ENCODE results near the gene TSPEAR.
A peak's percentile ranks its signal among the peaks of the same experiment; 100 is the strongest.
"Not testable (repeated sequence)": the region's sequence is repeated elsewhere in the genome, so short reads cannot be mapped to it uniquely, and the experiment has no call there.

TSPEAR gene

DNA sequence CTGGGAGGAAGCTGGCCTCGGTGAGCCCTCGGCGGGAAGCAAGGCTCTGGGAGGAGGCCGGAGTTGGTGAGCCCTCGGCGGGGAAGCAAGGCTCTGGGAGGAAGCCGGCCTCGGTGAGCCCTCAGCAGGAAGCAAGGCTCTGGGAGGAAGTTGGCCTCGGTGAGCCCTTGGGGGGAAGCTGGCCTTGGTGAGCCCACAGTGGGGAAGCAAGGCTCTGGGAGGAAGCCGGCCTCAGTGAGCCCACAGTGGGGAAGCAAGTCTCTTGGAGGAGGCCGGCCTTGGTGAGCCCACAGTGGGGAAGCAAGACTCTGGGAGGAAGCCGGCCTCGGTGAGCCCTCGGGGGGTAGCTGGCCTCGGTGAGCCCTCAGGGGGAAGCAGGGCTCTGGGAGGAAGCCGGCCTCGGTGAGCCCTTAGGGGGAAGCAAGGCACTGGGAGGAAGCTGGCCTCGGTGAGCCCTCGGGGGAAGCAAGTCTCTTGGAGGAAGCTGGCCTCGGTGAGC is 207.4 kb downstream of the TSPEAR start:
- Histone ChIP-seq H3K27me3 (ENCODE audit: control insufficient read depth in 1 of 2, insufficient read depth in 2 of 2, low read length in 2 of 2) (peaks cover 0 to 4% of the 10 kb centered on the region in 2 donors), H3K27ac (ENCODE audit: low read depth, low read length) (no peak overlapping the region), H3K4me1 (ENCODE audit: control insufficient read depth in 1 of 2, insufficient read depth in 2 of 2, low read length in 2 of 2) (peaks cover 3 to 6% of the 10 kb centered on the region in 2 donors), H3K4me3 (ENCODE audit: low read depth in 1 of 2, low read length in 2 of 2) (no peak overlapping the region), H3K9me3 (ENCODE audit: control insufficient read depth in 1 of 2, low read length in 2 of 2) (no peaks in the 10 kb centered on the region), H3K36me3 (ENCODE audit: control insufficient read depth in 1 of 2, insufficient read depth in 2 of 2, low read length in 2 of 2) (no peaks in the 10 kb centered on the region), H3K9ac (ENCODE audit: low read depth in 1 of 2, low read length in 2 of 2) (no peak overlapping the region)

DNA sequence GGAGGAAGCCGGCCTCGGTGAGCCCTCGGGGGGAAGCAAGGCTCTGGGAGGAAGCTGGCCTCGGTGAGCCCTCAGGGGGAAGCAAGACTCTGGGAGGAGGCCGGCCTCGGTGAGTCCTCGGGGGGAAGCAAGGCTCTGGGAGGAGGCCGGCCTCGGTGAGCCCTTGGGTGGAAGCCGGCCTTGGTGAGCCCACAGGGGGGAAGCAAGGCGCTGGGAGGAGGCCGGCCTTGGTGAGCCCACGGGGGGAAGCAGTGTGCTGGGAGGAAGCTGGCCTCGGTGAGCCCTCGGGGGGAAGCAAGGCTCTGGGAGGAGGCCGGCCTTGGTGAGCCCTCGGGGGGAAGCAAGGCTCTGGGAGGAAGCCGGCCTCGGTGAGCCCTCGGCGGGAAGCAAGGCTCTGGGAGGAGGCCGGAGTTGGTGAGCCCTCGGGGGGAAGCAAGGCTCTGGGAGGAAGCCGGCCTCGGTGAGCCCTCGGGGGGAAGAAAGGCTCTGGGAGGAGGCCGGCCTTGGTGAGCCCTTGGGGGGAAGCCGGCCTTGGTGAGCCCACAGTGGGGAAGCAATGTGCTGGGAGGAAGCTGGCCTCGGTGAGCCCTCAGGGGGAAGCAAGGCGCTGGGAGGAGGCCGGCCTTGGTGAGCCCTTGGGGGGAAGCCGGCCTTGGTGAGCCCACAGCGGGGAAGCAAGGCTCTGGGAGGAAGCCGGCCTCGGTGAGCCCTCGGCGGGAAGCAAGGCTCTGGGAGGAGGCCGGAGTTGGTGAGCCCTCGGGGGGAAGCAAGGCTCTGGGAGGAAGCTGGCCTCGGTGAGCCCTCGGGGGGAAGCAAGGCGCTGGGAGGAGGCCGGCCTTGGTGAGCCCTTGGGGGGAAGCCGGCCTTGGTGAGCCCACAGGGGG is 208.1 kb downstream of the TSPEAR start:
- H3K9ac ChIP-seq (ENCODE audit: low read depth in 1 of 2, low read length in 2 of 2); H3K4me3 ChIP-seq (ENCODE audit: low read depth in 1 of 2, low read length in 2 of 2); H3K9me3 ChIP-seq (ENCODE audit: control insufficient read depth in 1 of 2, low read length in 2 of 2); H3K36me3 ChIP-seq (ENCODE audit: control insufficient read depth in 1 of 2, insufficient read depth in 2 of 2, low read length in 2 of 2); H3K27me3 ChIP-seq (ENCODE audit: control insufficient read depth in 1 of 2, insufficient read depth in 2 of 2, low read length in 2 of 2); H3K27ac ChIP-seq (ENCODE audit: low read depth, low read length): not testable (repeated sequence)
- H3K4me1 ChIP-seq (ENCODE audit: control insufficient read depth in 1 of 2, insufficient read depth in 2 of 2, low read length in 2 of 2): peaks cover 8 to 14% of the 10 kb centered on the region in 2 donors

DNA sequence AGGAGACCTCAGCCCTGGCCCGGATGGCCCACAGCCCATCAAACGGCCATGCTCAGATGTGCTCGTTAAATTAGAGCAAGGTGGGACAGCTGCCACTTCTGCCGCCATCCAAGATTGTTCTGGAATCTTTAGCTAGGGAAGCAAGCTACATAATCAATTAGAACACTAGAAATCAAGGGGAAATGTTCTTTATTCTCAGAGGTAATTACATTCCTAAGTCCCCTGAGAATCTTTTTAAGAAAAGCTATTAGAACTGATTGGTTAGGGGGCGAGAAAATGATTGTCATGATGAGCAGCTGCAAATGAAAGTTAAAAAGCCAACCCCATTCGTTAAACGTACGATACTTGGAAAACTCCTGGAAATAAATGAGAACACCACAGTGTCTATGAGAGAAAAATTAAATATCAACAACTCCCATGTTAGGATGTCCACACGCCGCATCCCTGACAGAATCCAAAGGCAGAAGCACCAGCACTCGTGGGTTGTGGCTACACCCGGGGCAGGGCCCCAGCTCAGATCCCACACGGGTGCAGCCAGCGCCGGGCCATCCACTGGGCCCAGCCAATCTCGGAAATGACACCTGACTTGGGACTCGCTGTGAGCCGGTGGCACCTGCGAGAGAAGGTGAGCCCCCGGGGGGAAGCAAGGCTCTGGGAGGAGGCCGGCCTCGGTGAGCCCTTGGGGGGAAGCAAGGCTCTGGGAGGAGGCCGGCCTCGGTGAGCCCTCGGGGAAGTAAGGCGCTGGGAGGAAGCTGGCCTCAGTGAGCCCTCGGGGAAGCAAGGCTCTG is 209.0 kb downstream of the TSPEAR start:
- no peaks in the 10 kb centered on the region for H3K27me3 ChIP-seq (ENCODE audit: control insufficient read depth in 1 of 2, insufficient read depth in 2 of 2, low read length in 2 of 2)
- H3K4me1 ChIP-seq (ENCODE audit: control insufficient read depth in 1 of 2, insufficient read depth in 2 of 2, low read length in 2 of 2): peaks cover 11 to 18% of the 10 kb centered on the region in 2 donors
- H3K36me3 ChIP-seq (ENCODE audit: control insufficient read depth in 1 of 2, insufficient read depth in 2 of 2, low read length in 2 of 2): no peaks in the 10 kb centered on the region
- H3K4me3 ChIP-seq (ENCODE audit: low read depth in 1 of 2, low read length in 2 of 2): no peak overlapping the region
- no peaks in the 10 kb centered on the region for H3K9me3 ChIP-seq (ENCODE audit: control insufficient read depth in 1 of 2, low read length in 2 of 2)
- no peak overlapping the region for H3K9ac ChIP-seq (ENCODE audit: low read depth in 1 of 2, low read length in 2 of 2)
- no peak overlapping the region for H3K27ac ChIP-seq (ENCODE audit: low read depth, low read length)

GRCh38 chr21:44500111-44500510 is 211.3 kb downstream of the TSPEAR start:
- Histone ChIP-seq H3K27me3 (ENCODE audit: control insufficient read depth in 1 of 2, insufficient read depth in 2 of 2, low read length in 2 of 2) (no peaks in the 10 kb centered on the region), H3K9ac (ENCODE audit: low read depth in 1 of 2, low read length in 2 of 2) (no peak overlapping the region)

DNA sequence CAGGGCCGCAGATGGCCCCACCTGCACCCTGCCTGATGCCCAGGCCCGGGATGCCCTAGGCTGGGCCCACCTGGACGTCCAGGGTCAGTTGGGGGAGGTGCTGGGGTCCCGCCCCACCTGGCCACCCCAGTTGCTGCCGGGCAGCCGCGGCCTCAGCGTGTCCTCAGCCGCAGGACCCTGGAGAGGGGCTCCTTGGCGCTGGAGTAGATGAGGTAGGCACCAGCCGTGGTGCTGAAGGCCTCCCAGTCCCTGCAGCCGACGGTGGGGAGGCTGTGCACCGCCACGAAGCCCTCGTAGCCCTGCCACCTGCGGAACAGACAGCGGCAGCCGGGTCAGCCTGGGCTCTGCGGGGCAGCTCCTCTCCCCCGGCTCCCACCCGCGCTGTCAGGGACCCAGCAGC is 211.7 kb downstream of the TSPEAR start:
- Histone ChIP-seq H3K9me3 (ENCODE audit: control insufficient read depth in 1 of 2, low read length in 2 of 2) (no peaks in the 10 kb centered on the region), H3K27me3 (ENCODE audit: control insufficient read depth in 1 of 2, insufficient read depth in 2 of 2, low read length in 2 of 2) (no peaks in the 10 kb centered on the region)

More at GRCh38 chr21:44500111-44500510, 211.3 kb downstream of the TSPEAR start:
- H3K9me3 ChIP-seq (ENCODE audit: control insufficient read depth in 1 of 2, low read length in 2 of 2): no peaks in the 10 kb centered on the region
- H3K27ac ChIP-seq (ENCODE audit: low read depth, low read length): no peak overlapping the region
- no peak overlapping the region for H3K4me3 ChIP-seq (ENCODE audit: low read depth in 1 of 2, low read length in 2 of 2)
- peaks cover 11 to 18% of the 10 kb centered on the region in 2 donors for H3K4me1 ChIP-seq (ENCODE audit: control insufficient read depth in 1 of 2, insufficient read depth in 2 of 2, low read length in 2 of 2)
- no peaks in the 10 kb centered on the region for H3K36me3 ChIP-seq (ENCODE audit: control insufficient read depth in 1 of 2, insufficient read depth in 2 of 2, low read length in 2 of 2)

GRCh38 chr21:44499211-44499560 is 212.2 kb downstream of the TSPEAR start:
- Histone ChIP-seq H3K4me3 (ENCODE audit: low read depth in 1 of 2, low read length in 2 of 2) (no peak overlapping the region), H3K27ac (ENCODE audit: low read depth, low read length) (no peak overlapping the region), H3K4me1 (ENCODE audit: control insufficient read depth in 1 of 2, insufficient read depth in 2 of 2, low read length in 2 of 2) (peaks cover 11 to 18% of the 10 kb centered on the region in 2 donors), H3K27me3 (ENCODE audit: control insufficient read depth in 1 of 2, insufficient read depth in 2 of 2, low read length in 2 of 2) (no peaks in the 10 kb centered on the region), H3K36me3 (ENCODE audit: control insufficient read depth in 1 of 2, insufficient read depth in 2 of 2, low read length in 2 of 2) (no peaks in the 10 kb centered on the region), H3K9ac (ENCODE audit: low read depth in 1 of 2, low read length in 2 of 2) (no peak overlapping the region), H3K9me3 (ENCODE audit: control insufficient read depth in 1 of 2, low read length in 2 of 2) (no peaks in the 10 kb centered on the region)

More for the DNA sequence above, 211.7 kb downstream of the TSPEAR start:
- Histone ChIP-seq H3K27ac (ENCODE audit: low read depth, low read length) (no peak overlapping the region), H3K4me3 (ENCODE audit: low read depth in 1 of 2, low read length in 2 of 2) (no peak overlapping the region), H3K36me3 (ENCODE audit: control insufficient read depth in 1 of 2, insufficient read depth in 2 of 2, low read length in 2 of 2) (no peaks in the 10 kb centered on the region), H3K9ac (ENCODE audit: low read depth in 1 of 2, low read length in 2 of 2) (no peak overlapping the region), H3K4me1 (ENCODE audit: control insufficient read depth in 1 of 2, insufficient read depth in 2 of 2, low read length in 2 of 2) (peaks cover 11 to 18% of the 10 kb centered on the region in 2 donors)

- H3K4me3 ChIP-seq (ENCODE audit: low read depth in 1 of 2, low read length in 2 of 2): peak overlapping the region in 1 of 2 donors; percentile 13
- H3K9me3 ChIP-seq (ENCODE audit: control insufficient read depth in 1 of 2, low read length in 2 of 2): peaks cover under 1 to 2% of the 10 kb centered on the region in 2 donors
- peaks cover 11 to 18% of the 10 kb centered on the region in 2 donors for H3K4me1 ChIP-seq (ENCODE audit: control insufficient read depth in 1 of 2, insufficient read depth in 2 of 2, low read length in 2 of 2)
- H3K27me3 ChIP-seq (ENCODE audit: control insufficient read depth in 1 of 2, insufficient read depth in 2 of 2, low read length in 2 of 2): no peaks in the 10 kb centered on the region
- H3K9ac ChIP-seq (ENCODE audit: low read depth in 1 of 2, low read length in 2 of 2): no peak overlapping the region
- no peak overlapping the region for H3K27ac ChIP-seq (ENCODE audit: low read depth, low read length)
- no peaks in the 10 kb centered on the region for H3K36me3 ChIP-seq (ENCODE audit: control insufficient read depth in 1 of 2, insufficient read depth in 2 of 2, low read length in 2 of 2)
Observed at GRCh38 chr21:44498280-44499210, 212.8 kb downstream of the TSPEAR start.

DNA sequence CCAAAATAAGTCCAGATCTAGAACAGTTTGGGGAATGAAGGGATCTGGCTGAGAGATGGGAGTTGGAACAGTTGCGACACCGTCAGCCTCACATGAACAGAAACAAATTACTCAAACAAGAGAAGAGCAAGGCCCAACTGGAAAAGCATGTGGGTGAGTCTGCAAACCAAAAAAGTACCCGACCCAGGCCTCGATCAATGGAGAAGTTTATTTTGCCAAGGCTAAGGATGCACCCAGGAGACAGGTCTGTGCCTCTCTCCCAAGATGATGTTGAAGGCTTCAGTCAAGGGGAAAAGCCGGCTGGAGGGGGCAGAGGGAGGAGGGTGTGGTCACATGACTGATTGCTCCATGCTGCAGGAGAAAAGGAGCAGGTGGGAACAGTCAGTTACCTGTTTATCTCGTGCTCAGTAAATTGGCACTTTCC is 213.7 kb downstream of the TSPEAR start:
- peaks cover 9 to 11% of the 10 kb centered on the region in 2 donors for H3K9me3 ChIP-seq (ENCODE audit: control insufficient read depth in 1 of 2, low read length in 2 of 2)
- H3K27me3 ChIP-seq (ENCODE audit: control insufficient read depth in 1 of 2, insufficient read depth in 2 of 2, low read length in 2 of 2): no peaks in the 10 kb centered on the region
- H3K9ac ChIP-seq (ENCODE audit: low read depth in 1 of 2, low read length in 2 of 2): no peak overlapping the region
- no peak overlapping the region for H3K27ac ChIP-seq (ENCODE audit: low read depth, low read length)
- no peak overlapping the region for H3K4me3 ChIP-seq (ENCODE audit: low read depth in 1 of 2, low read length in 2 of 2)
- no peaks in the 10 kb centered on the region for H3K36me3 ChIP-seq (ENCODE audit: control insufficient read depth in 1 of 2, insufficient read depth in 2 of 2, low read length in 2 of 2)
- peaks cover 11 to 18% of the 10 kb centered on the region in 2 donors for H3K4me1 ChIP-seq (ENCODE audit: control insufficient read depth in 1 of 2, insufficient read depth in 2 of 2, low read length in 2 of 2)

- Histone ChIP-seq H3K4me1 (ENCODE audit: control insufficient read depth in 1 of 2, insufficient read depth in 2 of 2, low read length in 2 of 2) (peaks cover 11 to 18% of the 10 kb centered on the region in 2 donors), H3K27ac (ENCODE audit: low read depth, low read length) (no peak overlapping the region), H3K9me3 (ENCODE audit: control insufficient read depth in 1 of 2, low read length in 2 of 2) (peaks cover 16 to 19% of the 10 kb centered on the region in 2 donors), H3K9ac (ENCODE audit: low read depth in 1 of 2, low read length in 2 of 2) (no peak overlapping the region), H3K27me3 (ENCODE audit: control insufficient read depth in 1 of 2, insufficient read depth in 2 of 2, low read length in 2 of 2) (no peaks in the 10 kb centered on the region), H3K4me3 (ENCODE audit: low read depth in 1 of 2, low read length in 2 of 2) (no peak overlapping the region), H3K36me3 (ENCODE audit: control insufficient read depth in 1 of 2, insufficient read depth in 2 of 2, low read length in 2 of 2) (no peaks in the 10 kb centered on the region)
Observed at GRCh38 chr21:44496564-44497550, 214.5 kb downstream of the TSPEAR start.
